ENCODE data around the gene TMEM101. TPM values are rescaled to one million over a fixed set of nuclear protein-coding genes. Genes with fewer than 3 reads are reported as not detected.

TMEM101 gene
- total and polyA plus RNA-seq, 2 of the 8 experiments (the other 6 are each of a cell fraction or from before 2014, with no cell fraction given), result 16.1 to 44.7 TPM

DNA sequence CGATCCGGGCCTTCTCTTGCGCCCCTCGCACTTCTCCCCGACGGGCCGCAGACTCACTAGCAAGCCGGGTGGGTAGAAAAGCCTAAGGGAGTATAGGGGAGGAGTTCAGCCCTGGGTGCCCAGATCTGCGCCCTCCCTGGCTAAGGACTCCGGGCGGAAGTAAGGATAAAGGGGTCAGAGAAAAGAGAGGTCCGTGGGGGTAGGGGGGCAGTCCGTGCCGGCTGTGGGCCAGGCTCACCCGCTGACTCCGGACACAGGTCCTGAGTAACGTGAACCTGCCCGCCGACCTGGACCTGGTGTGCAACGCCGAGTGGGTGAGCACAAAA lies 8.5 kb downstream of the TMEM101 start:
- POLR2A ChIA-PET (ENCODE audit: partially characterized antibody), result interaction anchor here (0.8 to 3.4 kb wide), 10 partner anchors 9 to 62 kb away, joined by 3 to 17 read pairs (median 5); partner anchors contain the start of gene TMEM101

More for the DNA sequence above, 8.5 kb downstream of the TMEM101 start:
- Histone ChIP-seq H3K23ac (ENCODE audit: insufficient read length) (no peak overlapping the region), H4K91ac (replicated peaks; ENCODE audit: insufficient read length, low read length) (peak overlapping the region; percentile 79), H2AFZ (ENCODE audit: low read length) (no peak overlapping the region; the same call in 1 of the 2 replicates), H3K4me2 (ENCODE audit: insufficient read depth in 1 of 2, low read depth in 2 of 2, low read length in 2 of 2) (peak overlapping the region; percentile 94), H3K27me3 (replicated peaks in 1 of 4; ENCODE audit: control insufficient read depth in 3 of 4, extremely low read depth in 1 of 4, insufficient read depth in 3 of 4, low read length in 3 of 4) (peaks cover 0 to 21% (median 17%) of the 10 kb centered on the region in 4 experiments; a peak in 6 of 7 replicates), H3K4me1 (replicated peaks in 1 of 4; ENCODE audit: control insufficient read depth in 3 of 4, insufficient read depth in 4 of 4, low read length in 3 of 4) (peaks cover 0 to 19% (median 13%) of the 10 kb centered on the region in 4 experiments; a peak in 6 of 7 replicates), H3K4me3 (ENCODE audit: extremely low read depth in 1 of 4, insufficient read depth in 2 of 4, low read depth in 3 of 4, low read length in 4 of 4) (peak overlapping the region; percentile 59 to 86 (median 74)), H3K14ac (ENCODE audit: insufficient read length) (no peak overlapping the region), H3K27ac (ENCODE audit: low read depth, low read length) (no peak overlapping the region), H3K79me2 (ENCODE audit: control insufficient read depth in 1 of 2, insufficient read depth in 2 of 2, low read length in 2 of 2) (no peaks in the 10 kb centered on the region), H3K4ac (replicated peaks; ENCODE audit: insufficient read length, low read depth, low read length) (peak overlapping the region; percentile 72), H3K18ac (ENCODE audit: extremely low read depth, low read length) (peak overlapping the region; percentile 83), H2BK5ac (ENCODE audit: low read depth, low read length) (peak overlapping the region; percentile 88; the same call in 1 of the 2 replicates), H2BK12ac (ENCODE audit: low read depth, low read length) (peak overlapping the region; percentile 88), H2BK15ac (ENCODE audit: low read length) (peak overlapping the region; percentile 46; the same call in 1 of the 2 replicates), H3K23me2 (ENCODE audit: low read depth, low read length) (peaks cover 32% of the 10 kb centered on the region), H2BK20ac (ENCODE audit: low read length) (no peak overlapping the region), H2BK120ac (replicated peaks; ENCODE audit: low read depth, low read length) (no peak overlapping the region), H3K79me1 (ENCODE audit: low read depth, low read length) (no peaks in the 10 kb centered on the region; the same call in 1 of the 2 replicates), H3K56ac (replicated peaks; ENCODE audit: insufficient read length, low read depth, low read length) (no peak overlapping the region), H4K20me1 (replicated peaks in 1 of 2; ENCODE audit: control insufficient read depth in 1 of 2, insufficient read depth in 2 of 2, low read length in 2 of 2) (peaks cover 4 to 8% of the 10 kb centered on the region in 2 experiments), H4K8ac (ENCODE audit: extremely low read depth, insufficient read depth, low read length) (peak overlapping the region; percentile 73; the same call in 1 of the 2 replicates), H2AK5ac (ENCODE audit: low read depth, low read length) (no peak overlapping the region), H3K9ac (replicated peaks in 1 of 4; ENCODE audit: extremely low read depth in 1 of 4, low read depth in 3 of 4, low read length in 3 of 4) (peak overlapping the region; percentile 21 to 56 (median 42); a peak in 5 of 7 replicates), H3K36me3 (ENCODE audit: control insufficient read depth in 2 of 4, insufficient read depth in 4 of 4, low read length in 3 of 4) (peaks cover 0 to 2% (median 0%) of the 10 kb centered on the region in 4 experiments; a peak in 2 of 8 replicates), H3K9me3 (ENCODE audit: insufficient read depth in 2 of 2, low read depth in 1 of 2, low read length in 1 of 2) (no peaks in the 10 kb centered on the region), H4K5ac (ENCODE audit: insufficient read length, low read depth, low read length) (no peak overlapping the region)
- DNase-seq (ENCODE audit: low read depth in 1 of 2, low spot score in 2 of 2), result no peak
- WGBS, 2 experiments (ENCODE audit: extremely low coverage in 1 of 2, insufficient coverage in 1 of 2, insufficient read length in 1 of 2, insufficient replicate concordance in 2 of 2, low coverage in 1 of 2, low lambda C conversion rate in 2 of 2, missing lambda C conversion rate in 1 of 2), result 2% methylated on average over 21 of the region's 21 CpGs; no CpG with 5 or more reads in 1 of the 2 experiments
- no peak for FAIRE-seq
- TF ChIP-seq SIN3A (conservative IDR thresholded peaks at IDR 0.05 in 1 of 2, IDR thresholded peaks at IDR 0.05 in 1 of 2; ENCODE audit: low read depth in 1 of 2, low read length in 2 of 2), result peak in 1 of 2 experiments; percentile 9; a peak in 1 of 4 replicates
- TF ChIP-seq SP2 (IDR thresholded peaks at IDR 0.05; ENCODE audit: low read length), result no peak
- no peak for TF ChIP-seq BRCA1 (IDR thresholded peaks at IDR 0.05; ENCODE audit: low read depth, low read length)
- TF ChIP-seq EZH2 (IDR thresholded peaks at IDR 0.05; ENCODE audit: low read depth, low read length, severe bottlenecking), result peak; percentile 44
- CTCF ChIA-PET (ENCODE audit: partially characterized antibody), result interaction anchor here (1.5 to 7.2 kb wide), 10 partner anchors 10 to 163 kb away, joined by 5 to 67 read pairs (median 18); partner anchors contain the start of gene PPY

Data from H1 (cell line).